Measurements from ENCODE around the gene MYCBP2.
"Not testable (repeated sequence)": the region's sequence is repeated elsewhere in the genome, so short reads cannot be mapped to it uniquely, and the experiment has no call there.

The MYCBP2 gene

DNA sequence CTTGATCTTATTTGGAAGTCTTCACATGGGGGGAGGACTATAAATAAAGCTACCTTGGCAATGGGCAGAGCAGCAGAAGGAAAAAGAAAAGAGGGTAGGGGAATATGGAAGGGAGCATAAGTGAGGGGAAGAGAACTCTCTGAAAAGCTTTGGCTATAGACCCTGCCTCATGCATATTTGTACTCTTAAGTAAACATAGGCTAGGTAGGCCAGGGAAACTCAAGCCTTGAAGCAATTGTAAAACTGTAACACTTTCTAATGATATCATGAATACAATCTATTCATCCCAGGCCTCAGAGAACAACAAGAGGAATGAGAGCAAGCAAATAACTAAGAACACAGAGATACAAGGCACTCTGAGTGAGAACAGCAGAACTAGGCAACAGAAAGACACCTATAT, 20.4 kb downstream of the MYCBP2 start:
- DNase-seq (ENCODE audit: low read depth) = no peak
- H3K4me3 ChIP-seq (ENCODE audit: low read depth, low read length) = no peak overlapping the region

DNA sequence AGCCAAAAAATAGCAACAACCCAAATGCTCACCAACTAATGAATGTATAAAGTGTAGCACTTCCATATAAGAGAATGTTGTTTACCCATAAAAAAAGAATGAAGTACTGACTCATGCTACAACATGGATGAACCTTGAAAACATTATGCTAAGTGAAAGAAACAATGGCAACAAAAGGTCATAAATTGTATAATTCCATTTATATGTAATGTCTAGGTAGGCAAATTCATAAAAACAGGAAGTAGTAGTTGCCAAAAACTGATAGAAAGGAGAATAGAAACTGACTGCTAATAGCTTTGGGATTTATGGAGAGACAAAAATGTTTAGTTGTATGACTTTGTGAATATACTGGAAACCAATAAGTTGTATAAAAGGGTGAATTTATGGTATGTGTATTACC, 21.6 kb downstream of the MYCBP2 start:
- DNase-seq (ENCODE audit: low read depth) = no peak
- H3K4me3 ChIP-seq (ENCODE audit: low read depth, low read length) = no peak overlapping the region

DNA sequence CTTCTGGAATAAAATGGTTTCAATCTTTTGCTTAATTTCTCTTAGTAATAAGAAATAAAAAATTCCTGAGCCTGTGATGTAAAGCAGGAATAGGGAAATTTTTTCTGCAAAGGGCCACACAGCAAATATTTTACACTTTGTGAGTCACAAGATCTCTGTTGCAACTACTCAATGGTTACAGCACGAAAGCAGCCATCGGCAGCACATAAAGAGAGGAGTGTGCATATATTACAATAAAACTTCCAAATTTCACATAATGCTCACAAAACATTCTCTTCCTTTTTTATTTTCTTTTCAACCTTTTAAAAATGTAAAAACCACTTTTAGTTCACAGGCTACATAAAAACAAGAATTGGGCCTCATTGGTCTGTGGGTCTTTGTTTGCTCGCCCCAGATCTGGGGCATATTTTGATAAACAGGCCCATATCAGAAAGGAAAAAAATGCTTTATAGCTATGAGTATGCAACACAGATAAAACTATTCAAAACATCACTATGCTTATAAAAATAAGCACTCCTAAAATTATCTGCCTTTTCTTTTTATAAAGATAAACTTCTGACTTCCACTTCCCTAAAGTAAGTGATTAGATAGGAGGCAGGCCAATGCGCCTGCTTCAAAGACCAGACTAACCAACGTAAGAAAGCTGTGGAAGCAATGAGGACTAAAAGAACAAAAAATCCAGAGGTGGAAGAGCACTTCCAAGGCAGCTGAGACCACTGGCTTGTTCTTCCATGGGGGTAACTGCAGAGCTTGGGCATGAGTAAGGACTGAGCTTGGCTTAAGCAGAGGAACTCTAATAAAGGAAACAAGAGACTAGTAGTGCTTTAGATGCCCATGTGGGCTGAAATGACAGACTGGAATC, 26.5 kb downstream of the MYCBP2 start:
- no peak overlapping the region for H3K4me3 ChIP-seq (ENCODE audit: low read depth, low read length)
- DNase-seq (ENCODE audit: low read depth) = peak; percentile 41

DNA sequence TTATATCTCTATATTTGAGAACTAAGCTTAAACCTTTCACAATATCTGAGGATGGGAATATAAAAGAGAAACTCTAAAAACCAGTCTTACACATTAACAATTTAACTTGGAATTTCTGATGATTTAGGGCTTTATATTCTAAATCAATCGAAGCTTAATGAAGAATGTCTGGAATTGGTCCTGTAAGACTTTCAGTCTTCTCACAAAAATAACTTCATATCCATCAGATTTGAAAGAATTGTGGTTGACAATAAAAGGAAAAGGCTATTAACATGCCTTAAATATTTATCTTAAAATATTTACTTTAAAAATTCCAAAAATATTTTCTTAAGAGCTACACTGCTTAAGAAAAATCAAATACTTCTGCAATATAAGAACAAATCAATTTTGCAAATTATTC, 27.3 kb downstream of the MYCBP2 start:
- DNase-seq (ENCODE audit: low read depth) = no peak
- H3K4me3 ChIP-seq (ENCODE audit: low read depth, low read length) = no peak overlapping the region

DNA sequence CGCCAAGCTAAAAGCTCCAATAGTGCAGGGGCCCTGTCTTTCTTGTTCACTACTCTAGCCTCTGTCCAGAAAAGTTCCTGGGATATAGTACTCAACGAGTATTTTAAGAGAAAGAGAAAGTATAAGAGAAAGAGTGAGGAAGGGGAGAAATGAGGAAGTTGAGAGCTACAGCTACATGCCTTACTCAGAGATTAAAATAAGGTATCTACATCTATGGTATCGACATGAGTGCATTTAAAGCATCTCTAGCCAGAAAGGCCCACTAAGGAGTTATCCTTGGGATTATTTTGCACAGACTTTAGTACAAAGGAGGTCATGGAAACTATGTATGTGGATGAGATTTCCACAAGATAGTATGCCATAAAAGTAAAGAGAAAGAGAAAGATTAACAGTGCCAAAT, 28.5 kb downstream of the MYCBP2 start:
- DNase-seq (ENCODE audit: low read depth) = no peak
- no peak overlapping the region for H3K4me3 ChIP-seq (ENCODE audit: low read depth, low read length)

DNA sequence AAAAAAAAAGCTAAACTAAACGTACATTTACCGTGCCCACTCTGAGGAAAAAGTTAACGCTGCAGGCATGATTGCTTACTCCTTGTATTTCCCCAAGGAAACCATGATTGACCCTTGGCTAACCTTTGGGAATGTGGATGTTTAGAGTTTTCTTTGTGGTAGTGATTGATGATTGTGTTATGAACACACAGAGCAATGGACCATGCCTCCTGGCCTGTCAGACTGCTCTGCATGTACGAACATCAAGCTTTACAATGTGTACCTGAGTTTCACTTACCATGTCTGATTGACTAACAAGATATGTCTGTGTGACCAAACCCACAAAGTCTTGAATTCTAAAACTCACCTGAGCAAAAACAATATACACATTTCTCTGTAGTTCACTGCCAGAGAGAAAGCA, 35.1 kb downstream of the MYCBP2 start:
- no peak overlapping the region for H3K4me3 ChIP-seq (ENCODE audit: low read depth, low read length)
- DNase-seq (ENCODE audit: low read depth) = no peak

DNA sequence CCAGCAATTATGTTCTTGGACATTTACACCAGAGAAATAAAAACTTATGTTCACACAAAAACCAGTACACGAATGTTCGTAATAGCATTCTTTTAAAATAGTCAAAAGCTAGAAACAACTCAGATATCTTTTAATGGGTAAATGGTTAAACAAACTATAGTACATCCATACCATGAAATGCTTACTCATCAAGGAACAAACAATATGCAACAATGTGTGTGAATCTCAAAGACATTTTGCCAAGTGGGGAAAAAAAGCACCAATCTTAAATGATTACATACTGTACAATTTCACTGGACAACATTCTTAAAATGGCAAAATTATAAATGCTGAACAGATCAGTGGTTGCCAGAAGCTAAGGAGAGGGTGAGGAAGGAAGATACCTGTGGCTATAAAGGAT, 36.6 kb downstream of the MYCBP2 start:
- no peak overlapping the region for H3K4me3 ChIP-seq (ENCODE audit: low read depth, low read length)
- no peak for DNase-seq (ENCODE audit: low read depth)

DNA sequence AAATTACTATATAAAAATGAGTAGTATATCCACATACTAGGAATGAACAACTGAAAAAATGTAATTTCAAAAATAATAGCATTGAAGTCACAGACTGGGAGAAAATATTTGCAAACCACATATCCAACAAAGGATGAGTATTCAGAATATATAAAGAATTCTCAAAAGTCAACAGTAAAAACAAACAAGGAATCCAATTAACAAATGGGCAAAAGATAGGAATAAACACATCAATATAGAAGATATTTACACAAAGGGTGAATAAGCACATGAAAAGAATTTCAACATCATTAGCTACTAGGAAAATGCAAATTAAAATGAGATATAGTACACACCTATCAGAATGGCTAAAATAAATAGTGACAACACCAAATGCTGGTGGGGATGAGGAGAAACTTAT, 37.0 kb downstream of the MYCBP2 start:
- DNase-seq (ENCODE audit: low read depth) = no peak
- H3K4me3 ChIP-seq (ENCODE audit: low read depth, low read length) = no peak overlapping the region

DNA sequence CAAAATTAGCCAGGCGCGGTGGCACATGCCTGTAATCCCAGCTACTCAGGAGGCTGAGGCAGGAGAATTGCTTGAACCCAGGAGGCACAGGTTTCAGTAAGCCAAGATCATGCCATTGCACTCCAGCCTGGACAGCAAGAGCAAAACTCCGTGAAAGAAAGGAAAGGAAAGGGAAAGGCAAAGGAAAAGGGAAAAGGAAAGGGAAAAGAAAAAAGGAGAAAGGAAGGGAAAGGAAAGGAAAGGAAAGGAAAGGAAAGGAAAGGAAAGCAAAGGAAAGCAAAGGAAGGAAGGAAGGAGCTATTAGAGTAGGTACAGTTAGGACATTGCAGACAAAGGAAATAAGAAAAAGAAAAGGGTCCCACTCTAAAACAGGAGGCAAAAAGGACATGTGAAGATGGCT, 41.3 kb downstream of the MYCBP2 start:
- not testable (repeated sequence) for DNase-seq (ENCODE audit: low read depth); H3K4me3 ChIP-seq (ENCODE audit: low read depth, low read length)

DNA sequence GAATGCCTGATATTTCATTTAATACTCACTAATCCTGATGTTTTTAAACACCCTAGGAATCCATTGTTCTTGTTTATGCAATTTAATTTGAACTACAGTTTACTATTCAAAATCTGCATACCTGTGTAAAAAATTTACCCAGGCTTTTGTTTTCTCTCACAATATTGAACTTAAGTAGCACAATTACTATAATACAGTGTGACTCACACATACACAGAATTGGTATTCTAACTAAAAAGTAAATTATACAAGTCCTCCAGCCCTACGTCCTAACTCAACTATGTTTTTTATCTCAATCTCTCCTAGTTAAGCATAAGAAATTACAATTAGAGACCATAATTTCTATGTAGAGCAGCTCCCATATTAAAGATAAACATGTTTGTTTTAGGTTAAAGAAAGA, 41.8 kb downstream of the MYCBP2 start:
- no peak overlapping the region for H3K4me3 ChIP-seq (ENCODE audit: low read depth, low read length)
- DNase-seq (ENCODE audit: low read depth) = no peak

DNA sequence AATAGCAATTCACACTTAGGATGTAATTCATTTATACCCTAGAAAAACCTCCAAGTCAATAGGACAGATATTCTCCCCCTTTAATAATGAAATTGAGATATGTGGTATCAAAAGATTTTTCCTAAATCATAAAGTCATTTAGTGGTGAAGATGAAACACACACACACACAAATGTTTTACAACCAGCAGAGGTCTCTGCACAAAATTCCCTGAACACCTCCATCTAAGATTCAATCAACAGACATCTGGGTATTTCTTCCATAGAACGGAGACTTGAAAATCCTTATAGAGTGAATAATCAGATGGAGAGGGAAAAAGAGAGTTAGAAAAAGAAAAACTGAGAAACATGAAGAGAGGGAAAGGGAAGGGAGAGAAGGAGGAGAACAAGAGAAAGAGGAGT, 52.8 kb downstream of the MYCBP2 start:
- no peak overlapping the region for H3K4me3 ChIP-seq (ENCODE audit: low read depth, low read length)
- no peak for DNase-seq (ENCODE audit: low read depth)

DNA sequence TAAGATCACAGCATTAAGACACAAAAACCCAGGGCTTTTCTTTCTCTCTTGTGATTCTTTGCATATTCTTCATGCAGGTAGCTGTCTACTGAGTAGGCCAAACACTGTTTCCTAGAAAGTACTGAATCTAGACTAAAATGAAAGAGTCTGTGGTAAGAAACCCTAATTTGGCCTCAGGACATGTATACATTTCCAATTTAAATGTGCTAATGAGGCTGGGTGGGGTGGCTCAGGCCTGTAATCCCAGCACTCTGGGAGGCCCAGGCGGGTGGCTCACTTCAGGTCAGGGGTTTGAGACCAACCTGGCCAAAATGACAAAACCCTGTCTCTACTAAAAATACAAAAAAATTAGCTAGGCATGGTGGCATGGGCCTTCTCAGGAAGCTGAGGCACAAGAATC, 57.8 kb downstream of the MYCBP2 start:
- DNase-seq (ENCODE audit: low read depth) = no peak
- no peak overlapping the region for H3K4me3 ChIP-seq (ENCODE audit: low read depth, low read length)

DNA sequence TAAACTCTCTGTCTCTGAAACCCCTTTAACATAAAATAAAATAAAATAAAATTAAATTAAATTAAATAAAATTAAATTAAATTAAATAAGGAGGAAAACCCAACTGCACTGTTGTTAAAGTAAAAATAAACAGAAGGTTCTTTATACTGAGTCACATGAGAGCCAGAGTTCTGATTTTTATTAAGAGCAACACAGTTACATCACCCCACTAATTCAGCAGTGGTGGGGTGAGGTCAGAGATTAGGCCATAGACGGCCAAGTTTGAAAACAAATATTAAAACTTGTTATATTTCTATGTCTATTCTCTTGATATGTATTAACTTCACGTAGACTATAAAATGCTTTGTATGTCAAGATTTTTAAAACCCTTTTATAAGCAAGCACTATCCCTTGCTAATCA, 59.5 kb downstream of the MYCBP2 start:
- no peak for DNase-seq (ENCODE audit: low read depth)
- H3K4me3 ChIP-seq (ENCODE audit: low read depth, low read length) = no peak overlapping the region

DNA sequence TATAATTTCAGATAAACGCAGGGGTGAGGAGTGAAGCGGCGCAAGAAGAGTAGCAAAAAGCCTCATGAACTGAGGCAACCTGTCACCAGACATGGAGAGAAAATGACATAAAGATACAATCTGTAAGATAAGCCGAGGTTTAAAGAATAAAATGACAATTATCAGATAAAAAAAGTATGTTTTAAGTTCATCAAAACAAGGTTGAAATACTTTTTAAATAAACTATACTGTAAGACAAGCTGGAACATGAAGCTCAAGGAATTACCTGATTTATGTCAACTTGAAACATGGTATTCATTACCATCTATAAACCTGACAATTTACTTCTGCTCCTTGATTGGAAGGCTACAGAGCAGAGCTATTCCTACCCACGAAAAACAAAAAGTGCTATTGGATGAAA, 61.6 kb downstream of the MYCBP2 start:
- DNase-seq (ENCODE audit: low read depth) = no peak
- no peak overlapping the region for H3K4me3 ChIP-seq (ENCODE audit: low read depth, low read length)

DNA sequence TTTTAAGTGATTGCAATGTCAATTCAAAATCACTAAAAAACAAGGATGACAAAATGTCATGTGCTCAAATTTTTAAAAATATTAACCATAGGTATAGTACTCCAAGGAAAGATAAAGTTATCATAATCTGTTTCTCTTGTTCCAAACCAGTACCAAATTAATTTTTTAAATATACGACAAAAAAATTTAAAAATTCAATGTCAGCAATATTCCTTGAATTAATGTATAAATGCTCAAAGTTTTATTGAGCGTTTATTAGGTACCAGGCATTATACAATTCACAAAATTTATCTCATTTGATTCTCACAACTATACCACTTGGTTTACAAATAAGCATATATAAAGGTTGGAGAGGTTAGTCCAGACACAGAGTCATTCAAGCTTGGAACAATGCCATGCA, 64.7 kb downstream of the MYCBP2 start:
- no peak overlapping the region for H3K4me3 ChIP-seq (ENCODE audit: low read depth, low read length)
- DNase-seq (ENCODE audit: low read depth) = no peak

DNA sequence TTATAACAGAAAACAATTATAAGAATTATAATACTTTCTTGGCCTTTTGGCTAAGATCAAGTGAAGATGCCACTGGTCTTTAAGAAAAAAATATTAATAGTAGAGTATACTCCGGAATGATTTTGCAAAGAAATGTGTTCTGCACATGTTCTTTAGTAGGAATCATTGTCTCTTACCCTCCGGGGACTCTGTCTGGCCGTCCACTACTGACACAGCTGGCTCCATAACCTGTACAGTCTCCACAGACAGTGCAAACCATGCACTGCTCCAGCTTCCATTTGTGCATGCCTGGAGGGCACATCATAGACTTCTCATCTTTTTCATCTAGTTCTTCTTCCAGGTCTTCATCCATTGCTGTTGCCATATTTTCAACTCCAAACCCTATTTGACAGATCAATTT, 75.9 kb downstream of the MYCBP2 start:
- H3K4me3 ChIP-seq (ENCODE audit: low read depth, low read length) = no peak overlapping the region

DNA sequence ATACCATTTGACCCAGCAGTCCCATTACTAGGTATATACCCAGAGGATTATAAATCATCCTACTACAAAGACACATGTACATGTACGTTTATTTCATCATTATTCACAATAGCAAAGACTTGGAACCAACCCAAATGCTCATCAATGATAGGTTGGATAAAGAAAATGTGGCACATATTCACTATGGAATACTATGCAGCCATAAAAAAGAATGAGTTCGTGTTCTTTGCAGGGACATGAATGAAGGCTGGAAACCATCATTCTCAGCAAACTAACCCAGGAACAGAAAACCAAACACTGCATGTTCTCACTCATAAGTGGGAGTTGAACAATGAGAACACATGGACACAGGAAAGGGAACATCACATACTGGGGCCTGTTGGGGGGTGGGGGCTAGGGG, 81.7 kb downstream of the MYCBP2 start:
- DNase-seq (ENCODE audit: low read depth); H3K4me3 ChIP-seq (ENCODE audit: low read depth, low read length): not testable (repeated sequence)

More for the DNA sequence above, 75.9 kb downstream of the MYCBP2 start:
- DNase-seq (ENCODE audit: low read depth) = no peak

DNA sequence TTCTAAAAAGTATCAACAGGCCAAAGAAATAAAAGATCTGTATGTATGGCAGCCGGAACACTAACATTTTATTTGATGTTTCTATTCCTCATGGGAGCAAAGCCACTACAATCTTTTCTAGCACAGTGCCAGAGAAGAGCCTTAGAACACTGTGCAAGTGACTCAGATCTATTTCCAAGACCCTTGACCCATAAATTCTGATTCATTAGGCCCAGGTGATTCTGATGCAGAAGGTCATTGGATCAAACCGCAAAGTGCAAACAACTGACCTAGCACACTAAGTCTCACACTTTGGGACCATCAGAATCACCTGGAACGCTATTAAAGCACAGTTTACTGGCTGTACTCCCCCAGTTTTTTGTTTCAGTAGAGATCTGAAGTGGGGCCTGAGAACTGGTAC, 87.6 kb downstream of the MYCBP2 start:
- H3K4me3 ChIP-seq (ENCODE audit: low read depth, low read length) = no peak overlapping the region

DNA sequence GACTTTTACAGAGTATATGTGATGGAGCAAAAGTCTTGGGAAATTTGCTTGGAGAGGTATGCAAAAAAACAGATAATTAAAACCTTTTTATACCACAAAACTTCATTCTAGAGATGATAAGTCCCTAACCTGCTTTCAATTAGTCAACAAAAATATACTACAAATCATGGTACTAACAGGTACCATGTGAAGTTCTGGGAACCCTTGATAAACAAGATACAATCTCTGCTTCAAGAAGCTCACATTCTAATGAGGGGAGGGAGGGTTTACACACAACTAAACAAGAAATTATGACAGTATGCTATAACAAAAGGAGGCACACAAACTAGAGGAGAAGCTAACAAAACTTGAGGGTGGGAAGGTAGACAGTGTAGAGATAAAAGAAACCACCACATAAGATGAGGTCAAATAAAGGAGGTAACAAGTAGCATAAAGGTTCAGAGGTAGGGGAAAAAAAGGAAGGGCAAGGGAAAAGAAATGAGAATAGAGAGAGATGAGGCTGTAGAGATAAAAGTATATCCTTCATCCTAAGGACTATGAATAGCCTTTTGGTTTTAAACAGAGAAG, 91.4 kb downstream of the MYCBP2 start:
- DNase-seq (ENCODE audit: low read depth) = no peak
- H3K4me3 ChIP-seq (ENCODE audit: low read depth, low read length) = no peak overlapping the region

More for the DNA sequence above, 87.6 kb downstream of the MYCBP2 start:
- no peak for DNase-seq (ENCODE audit: low read depth)

DNA sequence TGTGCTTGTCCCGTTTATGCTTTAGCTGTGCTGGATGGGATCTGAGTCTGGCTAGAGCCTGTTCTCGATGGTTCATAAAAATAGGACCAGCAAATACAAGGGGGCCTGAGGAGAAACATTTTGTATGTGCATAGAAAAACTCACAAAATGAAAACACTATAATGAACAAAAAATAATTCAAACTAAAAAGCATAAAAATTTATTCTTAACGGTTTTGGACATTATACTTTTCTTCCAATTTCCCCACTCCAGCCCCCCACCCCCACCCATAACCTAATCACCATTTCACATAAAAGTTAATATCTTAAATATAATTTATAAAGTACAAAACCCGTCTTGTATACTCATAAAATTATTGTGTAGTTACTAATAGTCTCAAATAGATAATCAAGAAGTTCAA, 93.7 kb downstream of the MYCBP2 start:
- no peak for DNase-seq (ENCODE audit: low read depth)
- no peak overlapping the region for H3K4me3 ChIP-seq (ENCODE audit: low read depth, low read length)

DNA sequence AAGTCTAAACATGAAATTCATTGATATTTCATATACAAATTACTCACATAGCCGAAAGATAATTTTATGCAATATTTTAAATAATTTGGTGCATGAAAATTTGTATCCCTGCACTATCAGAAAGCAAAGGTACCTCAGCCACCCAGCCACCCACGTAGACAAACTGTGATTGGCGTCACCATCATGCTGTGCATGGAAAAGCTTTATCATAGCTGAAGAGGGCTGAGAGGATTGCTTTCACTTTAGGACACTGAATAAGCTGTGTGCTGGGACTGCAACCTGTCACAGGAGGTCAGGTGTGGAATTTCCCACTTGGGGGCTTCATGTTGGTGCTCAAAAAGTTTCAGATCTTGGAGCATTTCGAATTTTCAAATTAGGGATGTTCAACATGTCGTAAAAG, 96.3 kb downstream of the MYCBP2 start:
- H3K4me3 ChIP-seq (ENCODE audit: low read depth, low read length) = no peak overlapping the region

More for the DNA sequence above, 96.3 kb downstream of the MYCBP2 start:
- no peak for DNase-seq (ENCODE audit: low read depth)

Measured in skeletal muscle cell (primary cell).